HEK293 (cell line): ENCODE results near the gene DAPK2.

ENCODE experiments used
- CTCF ChIA-PET: fragments of 350-600 bp; formaldehyde crosslinking; extraction: SDS; loops from one replicate; lab custom pipeline; 2021; ENCODE audit warnings: antibody characterized with exemption; lab: Yijun Ruan, JAX
- POLR2A ChIA-PET: fragments of 300-600 bp; formaldehyde crosslinking; extraction: SDS; loops from one replicate; lab custom pipeline; 2020; ENCODE audit warnings: antibody characterized with exemption, inconsistent platforms; lab: Yijun Ruan, JAX
- H3K27ac ChIP-seq: fragments of 200-500 bp; sonication (Bioruptor generic); 2 replicates; pipeline ENCODE4 v1.5.1; 2014; ENCODE audit warnings: low read depth, low read length, control low read depth, inconsistent platforms; ENCODE audit errors: extremely low read depth
- H3K36me3 ChIP-seq, 2 experiments: fragments of 200-500 bp in 1 of 2; sonication (Bioruptor generic) in 1 of 2; 1 replicate in 1 of 2; 2 replicates in 1 of 2; pipeline ENCODE4 v1.5.1; 2014 to 2017; ENCODE audit warnings: inconsistent platforms in 2 of 2, low read length in 2 of 2; ENCODE audit not compliant: control insufficient read depth in 2 of 2, insufficient read depth in 1 of 2
- H3K4me1 ChIP-seq: fragments of 200-500 bp; sonication (Bioruptor generic); 2 replicates; pipeline ENCODE4 v1.5.1; 2014; ENCODE audit warnings: mild to moderate bottlenecking, low read length, inconsistent platforms; ENCODE audit not compliant: control insufficient read depth, insufficient read depth
- H3K4me3 ChIP-seq: 2 replicates; pipeline ENCODE4 v1.5.1; 2011; ENCODE audit warnings: low read depth, mild to moderate bottlenecking, control low read depth, low read length, moderate library complexity
- H3K9me3 ChIP-seq: fragments of 200-500 bp; sonication (Bioruptor generic); 2 replicates; pipeline ENCODE4 v1.5.1; 2014; ENCODE audit warnings: low read depth, low read length, inconsistent platforms; ENCODE audit not compliant: control insufficient read depth, insufficient read depth
- HOXC10 ChIP-seq: sonication (generic); formaldehyde crosslinking; IDR thresholded peaks from 2 replicates; pipeline ENCODE4 v1.8.1; 2023; ENCODE audit warnings: mild to moderate bottlenecking, missing genetic modification reagents
- MYNN ChIP-seq: fragments of 450-650 bp; formaldehyde crosslinking; IDR thresholded peaks from 2 replicates; pipeline ENCODE4 v1.5.1; 2016; ENCODE audit warnings: missing biosample characterization, missing genetic modification characterization, borderline replicate concordance
- RBAK ChIP-seq: fragments of 450-650 bp; formaldehyde crosslinking; IDR thresholded peaks from 2 replicates; pipeline ENCODE4 v1.5.1; 2016; ENCODE audit warnings: missing biosample characterization, missing genetic modification characterization
- SALL2 ChIP-seq: fragments of 450-650 bp; formaldehyde crosslinking; IDR thresholded peaks from 2 replicates; pipeline ENCODE4 v1.5.0; 2017; ENCODE audit warnings: missing biosample characterization, mild to moderate bottlenecking, missing genetic modification characterization, borderline replicate concordance
- ZBTB1 ChIP-seq: fragments of 450-650 bp; formaldehyde crosslinking; IDR thresholded peaks from 2 replicates; pipeline ENCODE4 v1.5.1; 2016; ENCODE audit warnings: missing biosample characterization, missing genetic modification characterization
- ZNF133 ChIP-seq: fragments of 450-650 bp; formaldehyde crosslinking; IDR thresholded peaks from 2 replicates; pipeline ENCODE4 v1.5.1; 2016; ENCODE audit warnings: missing biosample characterization, missing genetic modification characterization
- ZNF2 ChIP-seq: fragments of 450-650 bp; formaldehyde crosslinking; IDR thresholded peaks from 2 replicates; pipeline ENCODE4 v1.5.1; 2016; ENCODE audit warnings: missing biosample characterization, missing genetic modification characterization
- ZNF24 ChIP-seq: fragments of 450-650 bp; formaldehyde crosslinking; IDR thresholded peaks from 2 replicates; pipeline ENCODE4 v1.5.1; 2016; ENCODE audit warnings: missing biosample characterization, missing genetic modification characterization
- ZNF391 ChIP-seq: fragments of 450-650 bp; formaldehyde crosslinking; IDR thresholded peaks from 2 replicates; pipeline ENCODE4 v1.5.1; 2016; ENCODE audit warnings: low read depth, missing biosample characterization, missing genetic modification characterization, borderline replicate concordance
- ZNF433 ChIP-seq: fragments of 450-650 bp; formaldehyde crosslinking; IDR thresholded peaks from 2 replicates; pipeline ENCODE4 v1.5.1; 2016; ENCODE audit warnings: missing biosample characterization, missing genetic modification characterization, low read depth
- ZNF544 ChIP-seq: fragments of 450-650 bp; formaldehyde crosslinking; IDR thresholded peaks from 2 replicates; pipeline ENCODE4 v1.5.0; 2017; ENCODE audit warnings: missing biosample characterization, missing genetic modification characterization
- ZNF624 ChIP-seq: fragments of 450-650 bp; formaldehyde crosslinking; IDR thresholded peaks from 2 replicates; pipeline ENCODE4 v1.5.1; 2017; ENCODE audit warnings: missing biosample characterization, missing genetic modification characterization
- ZNF629 ChIP-seq: fragments of 450-650 bp; formaldehyde crosslinking; IDR thresholded peaks from 2 replicates; pipeline ENCODE4 v1.5.1; 2017; ENCODE audit warnings: missing biosample characterization, missing genetic modification characterization
- ZNF837 ChIP-seq: fragments of 450-650 bp; formaldehyde crosslinking; IDR thresholded peaks from 2 replicates; pipeline ENCODE4 v1.5.1; 2016; ENCODE audit warnings: missing biosample characterization, missing genetic modification characterization
- ZSCAN23 ChIP-seq: fragments of 450-650 bp; formaldehyde crosslinking; IDR thresholded peaks from 2 replicates; pipeline ENCODE4 v1.5.1; 2016; ENCODE audit warnings: missing biosample characterization, missing genetic modification characterization
- TF ChIP-seq, protein P1 (sequence below): fragments of 450-650 bp; formaldehyde crosslinking; IDR thresholded peaks from 2 replicates; pipeline ENCODE4 v1.5.1; 2016; ENCODE audit warnings: missing biosample characterization, missing genetic modification characterization
- TF ChIP-seq, protein P2 (sequence below): fragments of 450-650 bp; formaldehyde crosslinking; conservative IDR thresholded peaks from 2 replicates; pipeline ENCODE4 v1.5.1; 2016; ENCODE audit warnings: low read depth, missing biosample characterization, missing genetic modification characterization
- TF ChIP-seq, protein P3 (sequence below): fragments of 450-650 bp; formaldehyde crosslinking; IDR thresholded peaks from 2 replicates; pipeline ENCODE4 v1.5.1; 2016; ENCODE audit warnings: missing biosample characterization, missing genetic modification characterization
- TF ChIP-seq, protein P4 (sequence below): fragments of 450-650 bp; formaldehyde crosslinking; IDR thresholded peaks from 2 replicates; pipeline ENCODE4 v1.5.1; 2016; ENCODE audit warnings: missing biosample characterization, missing genetic modification characterization
- TF ChIP-seq, protein P5 (sequence below): fragments of 450-650 bp; formaldehyde crosslinking; IDR thresholded peaks from 2 replicates; pipeline ENCODE4 v1.5.1; 2017; ENCODE audit warnings: missing biosample characterization, missing genetic modification characterization
- TF ChIP-seq, protein P6 (sequence below): fragments of 450-650 bp; formaldehyde crosslinking; IDR thresholded peaks from 2 replicates; pipeline ENCODE4 v1.5.1; 2016; ENCODE audit warnings: missing biosample characterization, missing genetic modification characterization

Gene DAPK2

DNA sequence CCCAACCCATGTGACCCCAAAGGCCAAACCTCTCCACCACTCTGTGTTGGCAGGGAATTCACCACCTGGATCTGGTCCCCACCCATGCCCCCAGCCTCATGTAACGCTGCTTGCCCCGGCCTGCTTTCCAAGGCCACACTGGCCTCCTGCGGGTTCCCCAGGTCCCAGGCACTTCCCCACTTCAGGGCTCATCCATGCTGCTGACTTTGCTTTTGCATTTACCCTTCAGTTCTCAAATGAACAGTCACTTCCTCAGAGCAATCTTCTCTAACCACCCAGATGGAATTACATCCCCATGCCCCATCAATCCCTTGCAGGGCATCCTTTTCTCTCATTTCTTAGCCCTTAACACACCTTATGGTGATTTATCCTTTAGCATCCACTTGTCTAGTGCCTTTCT lies 9.2 kb downstream of the DAPK2 start (continued):
- TF ChIP-seq, protein P1, sequence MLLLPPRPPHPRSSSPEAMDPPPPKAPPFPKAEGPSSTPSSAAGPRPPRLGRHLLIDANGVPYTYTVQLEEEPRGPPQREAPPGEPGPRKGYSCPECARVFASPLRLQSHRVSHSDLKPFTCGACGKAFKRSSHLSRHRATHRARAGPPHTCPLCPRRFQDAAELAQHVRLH (tag by site-specific recombination): no peak
- TF ChIP-seq ZSCAN23 (tag by site-specific recombination): no peak

DNA sequence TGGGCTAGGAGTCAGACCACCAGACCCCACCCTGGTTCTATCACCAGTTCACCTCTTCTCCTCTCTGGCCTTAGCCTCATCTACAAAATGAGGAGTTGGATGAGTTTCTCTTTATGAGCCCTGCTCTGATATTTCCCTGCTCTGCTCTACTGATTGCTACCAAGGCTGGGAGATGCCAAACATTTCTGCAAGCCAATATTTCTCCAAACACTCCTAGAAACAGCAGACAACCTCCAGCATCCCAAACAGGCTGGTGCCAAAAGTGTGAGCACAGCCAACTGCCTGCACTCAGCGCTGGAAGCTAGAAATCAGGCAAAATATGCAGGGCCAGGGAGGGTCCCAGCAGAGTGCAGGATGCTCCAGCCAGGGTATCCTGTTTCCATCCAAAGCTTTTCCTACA lies 10.8 kb downstream of the DAPK2 start:
- no peaks in the 10 kb centered on the region for H3K36me3 ChIP-seq
- CTCF ChIA-PET: no interaction called here
- no peaks in the 10 kb centered on the region for H3K4me1 ChIP-seq
- POLR2A ChIA-PET: no interaction called here
- TF ChIP-seq ZNF837 (no peak), ZNF24 (tag by site-specific recombination) (no peak), MYNN (no peak), ZBTB1 (tag by site-specific recombination) (no peak), HOXC10 (CRISPR knock-in tag) (no peak), ZNF391 (tag by site-specific recombination) (no peak), ZNF133 (tag by site-specific recombination) (no peak)
- TF ChIP-seq, all 188 proteins: peak for 0
- Histone ChIP-seq H3K9me3 (no peaks in the 10 kb centered on the region), H3K4me3 (no peak overlapping the region), H3K27ac (no peak overlapping the region)

DNA sequence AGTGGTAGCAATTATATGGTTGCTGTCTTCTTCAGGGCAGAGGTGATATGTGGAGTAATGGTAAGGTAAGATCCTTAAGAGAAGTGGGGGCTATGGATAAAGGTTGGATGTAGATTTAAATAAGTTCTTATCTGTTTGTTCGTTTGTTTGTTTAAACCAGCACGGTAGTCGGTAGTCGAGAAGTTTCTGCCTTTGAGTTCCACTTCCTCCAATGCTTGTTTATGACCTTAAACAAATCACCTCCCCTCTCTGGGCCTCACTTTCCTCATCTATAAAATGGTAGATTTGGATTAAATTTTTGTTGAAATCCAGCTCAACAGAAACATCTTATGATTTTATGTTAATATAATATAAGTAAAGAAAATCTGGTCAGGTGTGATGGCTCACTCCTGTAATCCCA lies 11.8 kb downstream of the DAPK2 start:
- ChIA-PET CTCF (interaction anchor here (1.5 kb wide), 1 partner anchor 12 kb away, joined by 3 read pairs; the partner anchor contains the start of gene DAPK2), POLR2A (no interaction called here)
- Histone ChIP-seq H3K4me3 (no peak overlapping the region), H3K36me3 (no peaks in the 10 kb centered on the region), H3K27ac (no peak overlapping the region), H3K9me3 (no peaks in the 10 kb centered on the region), H3K4me1 (no peaks in the 10 kb centered on the region)
- no peak for TF ChIP-seq SALL2 (tag by site-specific recombination)
- no peak for TF ChIP-seq ZSCAN23 (tag by site-specific recombination)
- no peak for TF ChIP-seq ZNF629 (tag by site-specific recombination)
- TF ChIP-seq, protein P2, sequence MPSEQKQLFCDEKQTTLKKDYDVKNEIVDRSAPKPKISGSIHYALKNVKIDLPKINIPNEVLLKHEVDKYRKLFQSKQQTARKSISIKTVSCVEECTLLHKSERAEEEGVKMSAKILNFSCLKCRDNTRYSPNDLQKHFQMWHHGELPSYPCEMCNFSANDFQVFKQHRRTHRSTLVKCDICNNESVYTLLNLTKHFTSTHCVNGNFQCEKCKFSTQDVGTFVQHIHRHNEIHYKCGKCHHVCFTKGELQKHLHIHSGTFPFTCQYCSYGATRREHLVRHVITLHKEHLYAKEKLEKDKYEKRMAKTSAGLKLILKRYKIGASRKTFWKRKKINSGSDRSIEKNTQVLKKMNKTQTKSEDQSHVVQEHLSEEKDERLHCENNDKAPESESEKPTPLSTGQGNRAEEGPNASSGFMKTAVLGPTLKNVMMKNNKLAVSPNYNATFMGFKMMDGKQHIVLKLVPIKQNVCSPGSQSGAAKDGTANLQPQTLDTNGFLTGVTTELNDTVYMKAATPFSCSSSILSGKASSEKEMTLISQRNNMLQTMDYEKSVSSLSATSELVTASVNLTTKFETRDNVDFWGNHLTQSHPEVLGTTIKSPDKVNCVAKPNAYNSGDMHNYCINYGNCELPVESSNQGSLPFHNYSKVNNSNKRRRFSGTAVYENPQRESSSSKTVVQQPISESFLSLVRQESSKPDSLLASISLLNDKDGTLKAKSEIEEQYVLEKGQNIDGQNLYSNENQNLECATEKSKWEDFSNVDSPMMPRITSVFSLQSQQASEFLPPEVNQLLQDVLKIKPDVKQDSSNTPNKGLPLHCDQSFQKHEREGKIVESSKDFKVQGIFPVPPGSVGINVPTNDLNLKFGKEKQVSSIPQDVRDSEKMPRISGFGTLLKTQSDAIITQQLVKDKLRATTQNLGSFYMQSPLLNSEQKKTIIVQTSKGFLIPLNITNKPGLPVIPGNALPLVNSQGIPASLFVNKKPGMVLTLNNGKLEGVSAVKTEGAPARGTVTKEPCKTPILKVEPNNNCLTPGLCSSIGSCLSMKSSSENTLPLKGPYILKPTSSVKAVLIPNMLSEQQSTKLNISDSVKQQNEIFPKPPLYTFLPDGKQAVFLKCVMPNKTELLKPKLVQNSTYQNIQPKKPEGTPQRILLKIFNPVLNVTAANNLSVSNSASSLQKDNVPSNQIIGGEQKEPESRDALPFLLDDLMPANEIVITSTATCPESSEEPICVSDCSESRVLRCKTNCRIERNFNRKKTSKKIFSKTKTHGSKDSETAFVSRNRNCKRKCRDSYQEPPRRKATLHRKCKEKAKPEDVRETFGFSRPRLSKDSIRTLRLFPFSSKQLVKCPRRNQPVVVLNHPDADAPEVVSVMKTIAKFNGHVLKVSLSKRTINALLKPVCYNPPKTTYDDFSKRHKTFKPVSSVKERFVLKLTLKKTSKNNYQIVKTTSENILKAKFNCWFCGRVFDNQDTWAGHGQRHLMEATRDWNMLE (tag by site-specific recombination): no peak
- TF ChIP-seq, protein P3, sequence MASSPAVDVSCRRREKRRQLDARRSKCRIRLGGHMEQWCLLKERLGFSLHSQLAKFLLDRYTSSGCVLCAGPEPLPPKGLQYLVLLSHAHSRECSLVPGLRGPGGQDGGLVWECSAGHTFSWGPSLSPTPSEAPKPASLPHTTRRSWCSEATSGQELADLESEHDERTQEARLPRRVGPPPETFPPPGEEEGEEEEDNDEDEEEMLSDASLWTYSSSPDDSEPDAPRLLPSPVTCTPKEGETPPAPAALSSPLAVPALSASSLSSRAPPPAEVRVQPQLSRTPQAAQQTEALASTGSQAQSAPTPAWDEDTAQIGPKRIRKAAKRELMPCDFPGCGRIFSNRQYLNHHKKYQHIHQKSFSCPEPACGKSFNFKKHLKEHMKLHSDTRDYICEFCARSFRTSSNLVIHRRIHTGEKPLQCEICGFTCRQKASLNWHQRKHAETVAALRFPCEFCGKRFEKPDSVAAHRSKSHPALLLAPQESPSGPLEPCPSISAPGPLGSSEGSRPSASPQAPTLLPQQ (tag by site-specific recombination): no peak
- TF ChIP-seq RBAK (tag by site-specific recombination): no peak
- TF ChIP-seq, protein P4, sequence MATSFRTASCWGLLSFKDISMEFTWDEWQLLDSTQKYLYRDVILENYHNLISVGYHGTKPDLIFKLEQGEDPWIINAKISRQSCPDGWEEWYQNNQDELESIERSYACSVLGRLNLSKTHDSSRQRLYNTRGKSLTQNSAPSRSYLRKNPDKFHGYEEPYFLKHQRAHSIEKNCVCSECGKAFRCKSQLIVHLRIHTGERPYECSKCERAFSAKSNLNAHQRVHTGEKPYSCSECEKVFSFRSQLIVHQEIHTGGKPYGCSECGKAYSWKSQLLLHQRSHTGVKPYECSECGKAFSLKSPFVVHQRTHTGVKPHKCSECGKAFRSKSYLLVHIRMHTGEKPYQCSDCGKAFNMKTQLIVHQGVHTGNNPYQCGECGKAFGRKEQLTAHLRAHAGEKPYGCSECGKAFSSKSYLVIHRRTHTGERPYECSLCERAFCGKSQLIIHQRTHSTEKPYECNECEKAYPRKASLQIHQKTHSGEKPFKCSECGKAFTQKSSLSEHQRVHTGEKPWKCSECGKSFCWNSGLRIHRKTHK (tag by site-specific recombination): no peak
- TF ChIP-seq ZNF2 (tag by site-specific recombination): no peak
- TF ChIP-seq ZNF433 (tag by site-specific recombination): no peak
- TF ChIP-seq, protein P5, sequence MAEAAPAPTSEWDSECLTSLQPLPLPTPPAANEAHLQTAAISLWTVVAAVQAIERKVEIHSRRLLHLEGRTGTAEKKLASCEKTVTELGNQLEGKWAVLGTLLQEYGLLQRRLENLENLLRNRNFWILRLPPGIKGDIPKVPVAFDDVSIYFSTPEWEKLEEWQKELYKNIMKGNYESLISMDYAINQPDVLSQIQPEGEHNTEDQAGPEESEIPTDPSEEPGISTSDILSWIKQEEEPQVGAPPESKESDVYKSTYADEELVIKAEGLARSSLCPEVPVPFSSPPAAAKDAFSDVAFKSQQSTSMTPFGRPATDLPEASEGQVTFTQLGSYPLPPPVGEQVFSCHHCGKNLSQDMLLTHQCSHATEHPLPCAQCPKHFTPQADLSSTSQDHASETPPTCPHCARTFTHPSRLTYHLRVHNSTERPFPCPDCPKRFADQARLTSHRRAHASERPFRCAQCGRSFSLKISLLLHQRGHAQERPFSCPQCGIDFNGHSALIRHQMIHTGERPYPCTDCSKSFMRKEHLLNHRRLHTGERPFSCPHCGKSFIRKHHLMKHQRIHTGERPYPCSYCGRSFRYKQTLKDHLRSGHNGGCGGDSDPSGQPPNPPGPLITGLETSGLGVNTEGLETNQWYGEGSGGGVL: no peak
- no peak for TF ChIP-seq ZNF544 (tag by site-specific recombination)
- no peak for TF ChIP-seq ZNF624 (tag by site-specific recombination)
- TF ChIP-seq, protein P6, sequence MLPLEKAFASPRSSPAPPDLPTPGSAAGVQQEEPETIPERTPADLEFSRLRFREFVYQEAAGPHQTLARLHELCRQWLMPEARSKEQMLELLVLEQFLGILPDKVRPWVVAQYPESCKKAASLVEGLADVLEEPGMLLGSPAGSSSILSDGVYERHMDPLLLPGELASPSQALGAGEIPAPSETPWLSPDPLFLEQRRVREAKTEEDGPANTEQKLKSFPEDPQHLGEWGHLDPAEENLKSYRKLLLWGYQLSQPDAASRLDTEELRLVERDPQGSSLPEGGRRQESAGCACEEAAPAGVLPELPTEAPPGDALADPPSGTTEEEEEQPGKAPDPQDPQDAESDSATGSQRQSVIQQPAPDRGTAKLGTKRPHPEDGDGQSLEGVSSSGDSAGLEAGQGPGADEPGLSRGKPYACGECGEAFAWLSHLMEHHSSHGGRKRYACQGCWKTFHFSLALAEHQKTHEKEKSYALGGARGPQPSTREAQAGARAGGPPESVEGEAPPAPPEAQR (tag by site-specific recombination): no peak
